Activated naive CD4-positive, alpha-beta T cell treated with anti-CD3 and anti-CD28 coated beads, Interleukin-2, amount 50 U/mL, for 24 hours (primary cell): ENCODE data around the gene EMC8.
"Not testable (repeated sequence)": the region's sequence is repeated elsewhere in the genome, so short reads cannot be mapped to it uniquely, and the experiment has no call there.

Experiments used
- H3K27ac Mint-ChIP-seq: one replicate; pipeline ENCODE4 v1.8.0; 2021; ENCODE audit warnings: mild to moderate bottlenecking, mixed read lengths
- H3K27me3 Mint-ChIP-seq: one replicate; pipeline ENCODE4 v1.8.0; 2021; ENCODE audit warnings: mixed read lengths
- H3K36me3 Mint-ChIP-seq: one replicate; pipeline ENCODE4 v1.8.0; 2021; ENCODE audit warnings: mixed read lengths
- H3K4me1 Mint-ChIP-seq: one replicate; pipeline ENCODE4 v1.8.0; 2021; ENCODE audit warnings: mixed read lengths
- H3K4me3 Mint-ChIP-seq: one replicate; pipeline ENCODE4 v1.8.0; 2021; ENCODE audit warnings: mild to moderate bottlenecking, mixed read lengths
- H3K9me3 Mint-ChIP-seq: one replicate; pipeline ENCODE4 v1.8.0; 2021; ENCODE audit warnings: mixed read lengths

Gene EMC8

DNA sequence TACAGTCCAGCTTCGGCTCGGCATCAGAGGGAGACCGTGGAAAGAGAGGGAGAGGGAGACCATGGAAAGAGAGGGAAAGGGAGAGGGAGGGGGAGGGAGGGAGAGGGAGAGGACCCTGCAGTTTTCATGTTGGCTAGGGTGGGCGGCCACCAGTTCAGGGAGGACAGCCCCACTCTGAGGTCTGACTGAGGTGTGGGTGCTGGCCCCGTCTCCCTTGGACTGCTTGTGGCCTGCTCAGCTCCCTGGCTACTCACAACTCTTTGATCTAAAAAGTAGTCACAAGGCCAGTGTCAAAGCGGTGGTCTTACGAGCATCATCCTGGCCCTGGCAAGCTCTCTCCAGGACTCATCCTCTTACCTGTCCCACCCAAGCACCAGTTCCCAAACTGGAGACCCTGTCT is 9.6 kb upstream of the EMC8 start:
- H3K4me1 Mint-ChIP-seq, result peaks cover 2% of the 10 kb centered on the region
- H3K4me3 Mint-ChIP-seq, result no peak overlapping the region
- peak overlapping the region; percentile 51 for H3K27ac Mint-ChIP-seq
- peaks cover 2% of the 10 kb centered on the region for H3K27me3 Mint-ChIP-seq
- H3K36me3 Mint-ChIP-seq, result peaks cover 16% of the 10 kb centered on the region
- H3K9me3 Mint-ChIP-seq, result no peaks in the 10 kb centered on the region

DNA sequence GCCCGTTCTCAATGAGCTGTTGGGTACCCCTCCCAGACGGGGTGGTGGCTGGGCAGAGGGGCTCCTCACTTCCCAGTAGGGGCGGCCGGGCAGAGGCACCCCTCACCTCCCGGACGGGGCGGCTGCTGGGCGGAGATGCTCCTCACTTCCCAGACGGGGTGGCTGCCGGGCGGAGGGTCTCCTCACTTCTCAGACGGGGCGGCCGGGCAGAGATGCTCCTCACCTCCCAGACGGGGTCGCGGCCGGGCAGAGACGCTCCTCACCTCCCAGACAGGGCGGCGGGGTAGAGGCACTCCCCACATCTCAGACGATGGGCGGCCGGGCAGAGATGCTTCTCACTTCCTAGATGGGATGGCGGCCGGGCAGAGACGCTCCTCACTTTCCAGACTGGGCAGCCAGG is 8.8 kb upstream of the EMC8 start:
- not testable (repeated sequence) for H3K4me1 Mint-ChIP-seq, H3K27ac Mint-ChIP-seq, H3K4me3 Mint-ChIP-seq, H3K9me3 Mint-ChIP-seq, H3K27me3 Mint-ChIP-seq
- H3K36me3 Mint-ChIP-seq, result peaks cover 16% of the 10 kb centered on the region

DNA sequence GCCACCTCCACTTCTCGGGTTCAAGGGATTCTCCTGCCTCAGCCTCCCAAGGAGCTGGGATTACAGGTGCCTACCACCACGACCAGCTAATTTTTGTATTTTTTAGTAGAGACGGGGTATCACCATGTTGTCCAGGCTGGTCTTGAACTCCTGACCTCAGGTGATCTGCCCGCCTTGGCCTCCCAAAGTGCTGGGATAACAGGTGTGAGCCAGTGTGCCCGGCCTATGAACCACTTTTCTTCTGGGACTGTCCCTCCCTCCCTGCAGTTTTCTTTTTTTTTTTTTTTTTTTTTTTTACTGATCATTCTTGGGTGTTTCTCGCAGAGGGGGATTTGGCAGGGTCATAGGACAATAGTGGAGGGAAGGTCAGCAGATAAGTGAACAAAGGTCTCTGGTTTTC is 8.0 kb upstream of the EMC8 start:
- not testable (repeated sequence) for H3K4me3 Mint-ChIP-seq, H3K9me3 Mint-ChIP-seq, H3K4me1 Mint-ChIP-seq, H3K27me3 Mint-ChIP-seq, H3K27ac Mint-ChIP-seq
- peaks cover 19% of the 10 kb centered on the region for H3K36me3 Mint-ChIP-seq

DNA sequence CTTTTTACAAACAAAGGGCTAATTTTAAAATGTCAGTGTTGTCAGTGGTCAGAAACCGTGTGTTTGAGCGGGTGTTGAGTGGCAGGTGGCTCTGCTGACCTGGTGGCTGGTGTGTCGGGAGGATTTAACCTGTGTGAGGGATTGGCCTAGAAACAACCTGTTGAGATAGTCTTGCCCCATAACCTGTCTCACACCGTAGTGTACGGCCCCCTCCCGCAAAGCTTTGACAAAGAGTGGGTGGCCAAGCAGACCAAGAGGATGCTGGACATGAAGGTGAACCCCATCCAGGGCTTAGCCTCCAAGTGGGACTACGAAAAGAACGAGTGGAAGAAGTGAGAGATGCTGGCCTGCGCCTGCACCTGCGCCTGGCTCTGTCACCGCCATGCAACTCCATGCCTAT is 7.2 kb upstream of the EMC8 start:
- Mint-ChIP-seq H3K4me3 (no peak overlapping the region), H3K27ac (no peak overlapping the region), H3K9me3 (no peaks in the 10 kb centered on the region), H3K36me3 (peaks cover 26% of the 10 kb centered on the region), H3K4me1 (peaks cover 17% of the 10 kb centered on the region), H3K27me3 (no peaks in the 10 kb centered on the region)

DNA sequence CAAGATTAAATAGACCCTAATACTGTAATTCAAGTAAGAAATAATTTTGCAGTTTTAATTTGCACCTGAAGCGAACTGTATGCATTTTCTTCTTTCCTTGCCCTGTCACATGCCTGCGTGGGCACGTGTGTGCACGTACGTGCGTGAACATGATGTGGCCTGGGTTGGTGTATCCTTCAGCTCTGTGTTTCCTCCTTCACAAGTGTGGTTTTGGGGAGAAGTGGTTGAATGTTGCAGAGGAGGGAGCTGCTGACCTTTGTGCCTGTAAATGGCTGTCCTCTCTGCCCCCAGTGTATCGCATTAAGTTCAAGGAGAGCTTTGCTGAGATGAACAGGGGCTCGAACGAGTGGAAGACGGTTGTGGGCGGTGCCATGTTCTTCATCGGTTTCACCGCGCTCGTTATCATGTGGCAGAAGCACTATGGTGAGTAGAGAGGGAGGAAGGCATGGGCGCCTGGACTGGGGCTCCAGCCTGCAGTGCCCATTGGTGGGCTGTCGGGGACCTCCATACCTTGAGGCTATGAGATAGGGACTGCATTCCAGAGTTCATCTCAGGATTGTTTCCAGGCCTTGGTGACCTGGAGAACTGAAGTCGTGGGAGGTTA is 6.2 kb upstream of the EMC8 start:
- no peaks in the 10 kb centered on the region for H3K9me3 Mint-ChIP-seq
- H3K4me1 Mint-ChIP-seq, result peaks cover 27% of the 10 kb centered on the region
- no peak overlapping the region for H3K4me3 Mint-ChIP-seq
- no peaks in the 10 kb centered on the region for H3K27me3 Mint-ChIP-seq
- peaks cover 26% of the 10 kb centered on the region for H3K36me3 Mint-ChIP-seq
- H3K27ac Mint-ChIP-seq, result peak overlapping the region; percentile 12

DNA sequence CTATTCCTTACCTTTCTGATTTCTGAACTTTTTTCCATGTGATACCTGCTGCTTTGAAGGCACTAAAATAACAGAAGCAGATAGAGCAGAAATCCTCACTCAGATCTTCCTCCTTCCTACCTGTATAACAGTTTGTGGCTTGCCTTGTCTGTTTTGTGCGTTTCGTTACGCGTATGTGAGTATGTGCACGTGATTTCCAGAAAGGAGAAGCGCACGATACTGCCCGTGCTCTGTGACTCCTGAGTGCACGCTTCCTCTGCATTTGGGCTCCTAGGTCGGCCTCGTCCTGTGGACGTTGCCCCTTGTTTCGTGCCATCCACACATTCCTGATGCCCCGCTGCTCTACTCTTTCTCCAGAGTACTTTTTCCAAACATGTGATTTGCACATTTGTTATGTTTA is 4.2 kb upstream of the EMC8 start:
- Mint-ChIP-seq H3K27ac (no peak overlapping the region), H3K9me3 (no peaks in the 10 kb centered on the region), H3K4me3 (no peak overlapping the region), H3K4me1 (peaks cover 33% of the 10 kb centered on the region), H3K27me3 (no peaks in the 10 kb centered on the region), H3K36me3 (peaks cover 26% of the 10 kb centered on the region)

DNA sequence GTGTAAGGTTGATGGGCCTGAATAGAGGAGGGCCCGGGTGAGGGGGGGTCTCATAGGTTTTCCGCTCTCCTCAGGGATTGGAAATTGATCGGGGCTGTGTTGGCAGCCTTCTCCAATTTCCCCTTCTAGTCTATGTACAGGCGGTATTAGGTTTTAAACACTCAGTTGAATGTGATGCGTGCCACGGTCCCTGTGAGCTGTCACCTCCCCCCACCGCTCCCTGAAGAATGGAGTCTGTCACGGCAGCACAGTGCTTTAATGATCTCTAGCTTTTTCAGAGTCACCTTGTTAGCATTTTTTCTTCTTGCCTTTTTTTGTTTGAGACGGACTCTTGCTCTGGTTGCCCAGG is 951 bp upstream of the EMC8 start:
- H3K4me1 Mint-ChIP-seq, result peaks cover 58% of the 10 kb centered on the region
- H3K4me3 Mint-ChIP-seq, result peak overlapping the region; percentile 89
- no peaks in the 10 kb centered on the region for H3K27me3 Mint-ChIP-seq
- peaks cover 25% of the 10 kb centered on the region for H3K36me3 Mint-ChIP-seq
- H3K27ac Mint-ChIP-seq, result peak overlapping the region; percentile 95
- H3K9me3 Mint-ChIP-seq, result no peaks in the 10 kb centered on the region

DNA sequence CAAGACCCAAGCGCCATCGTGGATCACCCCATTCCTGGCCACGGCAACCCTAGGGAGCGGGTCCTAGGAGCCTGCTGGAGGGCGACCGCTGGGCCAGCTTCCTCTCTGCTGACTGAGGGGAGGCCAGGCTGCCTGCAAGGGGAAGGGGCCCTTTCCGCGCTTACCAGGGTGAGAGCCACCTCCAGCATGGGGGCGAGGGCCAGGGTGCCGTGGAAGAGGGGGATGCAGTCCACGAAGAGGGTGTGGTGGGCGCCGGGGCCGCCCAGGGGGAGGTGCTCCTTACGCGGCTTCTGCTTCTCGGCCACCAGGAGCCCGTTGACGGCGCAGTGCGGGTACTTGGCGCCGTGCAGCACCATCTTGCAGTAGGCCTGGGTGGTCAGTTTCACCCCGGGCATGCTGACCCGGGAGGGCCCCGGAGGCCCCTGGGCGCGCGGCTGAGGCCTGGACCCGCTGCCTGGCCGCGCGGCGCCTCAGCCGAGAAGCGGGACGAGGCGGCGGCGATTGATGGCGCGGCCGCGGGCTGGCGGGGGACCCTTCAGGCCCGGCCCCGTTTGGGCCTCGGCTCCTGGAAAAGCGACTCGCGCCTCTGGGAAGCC is 345 bp downstream of the EMC8 start:
- Mint-ChIP-seq H3K27me3 (no peaks in the 10 kb centered on the region), H3K4me3 (peak overlapping the region; percentile 91), H3K27ac (peak overlapping the region; percentile 97), H3K9me3 (no peaks in the 10 kb centered on the region), H3K36me3 (peaks cover 21% of the 10 kb centered on the region), H3K4me1 (peaks cover 65% of the 10 kb centered on the region)

DNA sequence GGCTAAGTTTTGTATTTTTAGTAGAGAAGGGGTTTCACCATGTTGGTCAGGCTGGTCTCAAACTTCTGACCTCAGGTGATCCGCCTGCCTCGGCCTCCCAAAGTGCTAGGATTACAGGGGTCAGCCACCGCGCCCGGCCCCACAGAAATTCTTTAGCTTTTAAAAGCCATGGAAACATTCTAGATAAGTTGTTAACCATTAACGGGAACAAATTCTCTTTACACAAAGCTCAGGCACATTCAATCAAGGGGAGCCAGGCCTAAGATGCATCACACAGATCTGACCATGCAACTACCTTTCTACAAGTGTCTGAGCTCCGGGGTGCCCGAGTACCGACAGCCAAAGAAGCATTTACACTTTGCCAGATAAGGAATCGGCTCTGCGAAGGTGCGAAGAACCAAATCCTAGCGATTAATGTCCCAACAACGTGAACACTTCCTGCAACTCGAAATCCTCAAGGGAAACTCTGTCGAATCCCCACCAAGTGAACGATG is 1.0 kb downstream of the EMC8 start:
- peaks cover 20% of the 10 kb centered on the region for H3K36me3 Mint-ChIP-seq
- H3K4me3 Mint-ChIP-seq, result peak overlapping the region; percentile 86
- no peaks in the 10 kb centered on the region for H3K9me3 Mint-ChIP-seq
- H3K27ac Mint-ChIP-seq, result peak overlapping the region; percentile 72
- no peaks in the 10 kb centered on the region for H3K27me3 Mint-ChIP-seq
- peaks cover 67% of the 10 kb centered on the region for H3K4me1 Mint-ChIP-seq

DNA sequence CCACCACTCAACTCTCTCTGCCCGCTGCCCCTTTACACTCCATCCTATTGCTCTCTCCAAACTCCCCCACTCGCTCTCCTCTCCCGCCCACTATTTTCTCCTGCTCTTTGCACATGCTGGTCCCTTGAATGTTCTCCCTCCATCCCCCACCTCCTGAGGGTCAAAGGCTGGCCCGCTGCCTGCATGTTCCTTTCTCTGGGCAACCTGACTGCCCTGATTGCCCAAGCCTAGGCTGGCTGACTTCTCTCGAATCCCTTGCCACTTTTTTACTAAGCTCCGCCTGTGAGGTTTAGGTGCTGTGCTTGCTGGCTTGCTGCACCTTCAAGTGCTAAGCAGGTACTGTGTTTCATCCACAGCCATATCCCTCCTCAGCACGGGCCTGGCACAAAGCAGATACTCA is 2.7 kb downstream of the EMC8 start:
- Mint-ChIP-seq H3K36me3 (peaks cover 25% of the 10 kb centered on the region), H3K4me3 (peak overlapping the region; percentile 23), H3K27me3 (no peaks in the 10 kb centered on the region), H3K4me1 (peaks cover 67% of the 10 kb centered on the region), H3K9me3 (no peaks in the 10 kb centered on the region), H3K27ac (peak overlapping the region; percentile 70)

DNA sequence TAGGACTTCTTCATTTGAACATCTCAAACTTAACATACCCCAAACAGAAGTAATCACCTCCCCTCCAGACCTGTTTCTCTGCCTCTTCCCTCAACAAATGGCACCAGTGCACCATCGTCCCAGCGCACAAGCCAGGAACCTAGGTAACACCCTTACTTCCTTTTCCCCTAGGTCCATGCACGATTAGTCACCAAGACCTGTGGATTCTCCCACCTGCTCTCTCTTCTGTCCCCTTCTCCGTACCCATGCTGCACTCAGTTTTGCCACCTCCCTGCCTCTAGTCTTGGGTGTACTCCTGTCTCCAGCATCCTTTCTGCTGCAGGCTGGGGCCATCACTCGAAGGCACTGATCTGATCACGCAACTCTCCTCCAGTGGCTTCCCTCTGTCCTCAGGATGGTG is 3.2 kb downstream of the EMC8 start:
- Mint-ChIP-seq H3K9me3 (no peaks in the 10 kb centered on the region), H3K27ac (peak overlapping the region; percentile 70), H3K27me3 (no peaks in the 10 kb centered on the region), H3K4me3 (peak overlapping the region; percentile 23), H3K36me3 (peaks cover 28% of the 10 kb centered on the region), H3K4me1 (peaks cover 67% of the 10 kb centered on the region)

DNA sequence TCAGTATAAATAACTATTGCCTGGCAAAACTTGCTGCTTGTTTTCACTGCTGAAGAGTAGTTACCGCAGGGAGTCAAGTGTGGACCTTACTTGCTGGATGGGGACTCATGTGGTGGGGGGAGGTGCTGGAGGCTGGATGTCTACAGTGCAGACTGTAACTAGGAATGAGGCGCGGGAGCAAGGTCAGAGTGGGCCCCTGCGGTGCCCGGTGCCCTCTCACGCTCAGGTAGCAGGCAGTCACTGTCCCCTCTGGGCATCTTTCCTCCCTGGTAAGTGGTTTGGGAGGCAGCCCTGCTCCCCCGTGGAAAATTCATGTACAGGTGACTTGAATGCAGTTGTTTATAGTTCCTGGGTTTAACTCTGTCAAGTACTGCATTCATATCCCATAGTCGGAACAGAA is 4.6 kb downstream of the EMC8 start:
- no peak overlapping the region for H3K4me3 Mint-ChIP-seq
- no peaks in the 10 kb centered on the region for H3K9me3 Mint-ChIP-seq
- H3K27ac Mint-ChIP-seq, result no peak overlapping the region
- H3K27me3 Mint-ChIP-seq, result no peaks in the 10 kb centered on the region
- H3K36me3 Mint-ChIP-seq, result peaks cover 30% of the 10 kb centered on the region
- H3K4me1 Mint-ChIP-seq, result peaks cover 67% of the 10 kb centered on the region

DNA sequence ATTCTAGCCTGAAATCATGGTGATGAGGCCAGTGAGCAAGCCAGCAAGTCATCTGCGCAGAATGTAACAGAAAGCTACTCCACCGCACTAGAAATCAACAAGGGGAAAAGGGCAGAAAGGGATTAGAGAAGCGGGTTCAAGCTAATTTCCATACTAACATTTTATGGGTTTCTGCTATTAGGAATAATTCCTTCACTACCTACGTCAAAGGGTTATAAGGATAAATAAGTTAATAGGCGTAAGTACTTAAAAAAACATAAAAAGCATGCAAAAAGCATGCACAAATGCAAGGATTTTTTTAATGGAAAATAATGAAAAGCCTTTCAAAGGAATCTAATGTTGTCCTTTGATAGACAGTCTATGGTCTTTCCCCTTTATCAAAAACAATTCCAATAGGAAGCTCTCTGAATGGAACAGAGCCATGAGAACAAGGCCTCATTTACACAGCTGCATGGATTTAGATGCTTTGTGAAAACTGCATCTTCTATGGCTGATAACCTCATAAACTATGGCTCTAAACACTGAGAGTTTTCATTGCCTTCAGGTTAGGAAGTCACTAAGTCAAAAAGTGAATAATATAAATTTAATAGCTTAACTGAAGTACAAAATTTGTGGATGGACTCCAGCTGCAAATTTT is 5.6 kb downstream of the EMC8 start:
- peaks cover 32% of the 10 kb centered on the region for H3K36me3 Mint-ChIP-seq
- H3K4me3 Mint-ChIP-seq, result no peak overlapping the region
- no peaks in the 10 kb centered on the region for H3K9me3 Mint-ChIP-seq
- no peaks in the 10 kb centered on the region for H3K27me3 Mint-ChIP-seq
- H3K4me1 Mint-ChIP-seq, result peaks cover 76% of the 10 kb centered on the region
- no peak overlapping the region for H3K27ac Mint-ChIP-seq

DNA sequence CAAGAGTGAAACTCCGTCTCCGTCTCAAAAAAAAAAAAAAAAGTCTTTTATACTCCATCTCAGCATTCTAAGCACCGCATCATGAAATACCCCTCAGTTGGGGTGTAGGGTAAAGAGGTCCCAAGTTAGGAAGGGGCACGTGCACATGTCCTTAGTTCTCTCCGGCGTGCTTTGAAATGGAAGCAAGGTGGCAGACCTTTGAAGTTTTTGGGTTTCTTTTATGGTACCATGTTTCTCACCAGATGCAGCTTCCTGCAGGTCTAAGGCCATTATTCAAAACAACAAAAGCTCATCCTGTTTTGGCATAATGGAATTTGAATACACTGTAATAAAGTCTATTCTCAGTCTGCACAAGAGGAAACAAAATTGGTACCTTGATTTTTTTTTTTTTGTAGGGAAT is 9.6 kb downstream of the EMC8 start:
- Mint-ChIP-seq H3K27ac (peak overlapping the region; percentile 55), H3K4me3 (peak overlapping the region; percentile 40), H3K27me3 (no peaks in the 10 kb centered on the region), H3K36me3 (peaks cover 26% of the 10 kb centered on the region), H3K9me3 (no peaks in the 10 kb centered on the region), H3K4me1 (peaks cover 60% of the 10 kb centered on the region)

DNA sequence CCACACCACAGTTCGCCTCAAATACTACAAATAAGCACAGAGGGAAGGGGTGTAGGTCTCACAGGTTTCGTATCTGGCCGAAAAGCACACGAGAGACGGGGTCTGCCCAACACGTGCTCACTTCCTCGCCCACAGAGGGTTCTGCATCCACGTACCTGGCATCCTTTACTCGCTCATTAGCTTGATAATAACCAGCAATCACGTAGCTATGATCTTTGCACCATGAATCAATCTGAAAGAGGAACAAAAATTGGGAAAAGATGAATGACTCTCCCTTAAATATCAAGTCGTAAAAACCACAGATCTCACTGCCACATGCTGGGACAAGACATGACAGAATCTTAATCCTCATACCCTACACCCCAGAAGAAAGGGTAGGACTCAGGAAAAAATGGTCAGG is 10.5 kb downstream of the EMC8 start:
- H3K4me1 Mint-ChIP-seq, result peaks cover 54% of the 10 kb centered on the region
- H3K4me3 Mint-ChIP-seq, result no peak overlapping the region
- H3K36me3 Mint-ChIP-seq, result peaks cover 26% of the 10 kb centered on the region
- no peaks in the 10 kb centered on the region for H3K9me3 Mint-ChIP-seq
- no peak overlapping the region for H3K27ac Mint-ChIP-seq
- H3K27me3 Mint-ChIP-seq, result no peaks in the 10 kb centered on the region

DNA sequence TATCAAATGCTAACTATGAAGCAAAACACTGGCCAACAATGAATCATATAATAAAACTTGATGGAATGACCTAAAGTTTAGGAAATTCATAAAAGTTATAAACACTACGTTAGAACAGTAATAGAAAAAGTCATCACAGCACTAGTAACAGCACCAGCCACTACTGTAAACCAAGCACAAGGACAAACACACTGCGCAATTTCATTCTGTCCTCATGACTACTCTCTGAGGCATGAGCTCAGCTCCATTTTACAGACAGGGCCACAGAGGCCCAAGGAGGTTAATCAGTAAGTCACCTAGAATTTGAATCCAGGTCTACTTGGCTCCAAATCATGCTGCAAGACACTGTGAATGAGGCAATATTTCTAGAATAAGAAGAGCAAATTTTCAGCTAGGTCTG is 13.4 kb downstream of the EMC8 start:
- no peak overlapping the region for H3K27ac Mint-ChIP-seq
- H3K4me3 Mint-ChIP-seq, result no peak overlapping the region
- H3K36me3 Mint-ChIP-seq, result peaks cover 8% of the 10 kb centered on the region
- H3K4me1 Mint-ChIP-seq, result peaks cover 34% of the 10 kb centered on the region
- no peaks in the 10 kb centered on the region for H3K27me3 Mint-ChIP-seq
- H3K9me3 Mint-ChIP-seq, result no peaks in the 10 kb centered on the region
